WERI-Rb-1 (cell line): Measurements from ENCODE around the gene LRTM2.

ENCODE experiments used
- DNase-seq: peaks from one replicate; pipeline ENCODE4 v3.0.0-alpha.2; 2020
- H3K27ac ChIP-seq: fragments of 250-450 bp; sonication (Bioruptor Pico); 2 replicates; pipeline ENCODE4 v1.5.1; 2020; ENCODE audit warnings: mild to moderate bottlenecking, moderate library complexity
- H3K27me3 ChIP-seq: fragments of 250-450 bp; sonication (Bioruptor Pico); 2 replicates; pipeline ENCODE4 v1.5.1; 2021; ENCODE audit warnings: mild to moderate bottlenecking, low read depth, moderate library complexity; ENCODE audit not compliant: insufficient read depth, severe bottlenecking
- H3K36me3 ChIP-seq: fragments of 250-450 bp; sonication (Bioruptor Pico); 2 replicates; pipeline ENCODE4 v1.5.1; 2020; ENCODE audit warnings: mild to moderate bottlenecking, moderate library complexity
- H3K4me3 ChIP-seq: 2 replicates; pipeline ENCODE4 v1.5.1; 2011; ENCODE audit warnings: low read depth, mild to moderate bottlenecking, control low read depth, low read length
- H3K9me3 ChIP-seq: fragments of 250-450 bp; sonication (Bioruptor Pico); 2 replicates; pipeline ENCODE4 v1.5.1; 2021; ENCODE audit warnings: mild to moderate bottlenecking, moderate library complexity; ENCODE audit not compliant: severe bottlenecking
- TF ChIP-seq, protein P1 (sequence below): IDR thresholded peaks from 2 replicates; pipeline ENCODE4 v1.5.1; 2011; ENCODE audit warnings: low read depth, mild to moderate bottlenecking, control low read depth, inconsistent platforms, low read length

LRTM2 gene

GRCh38 chr12:1805441-1806081, 14.8 kb upstream of the LRTM2 start:
- Histone ChIP-seq H3K4me3 (no peak overlapping the region), H3K27me3 (no peaks in the 10 kb centered on the region), H3K27ac (no peak overlapping the region), H3K9me3 (no peaks in the 10 kb centered on the region), H3K36me3 (no peaks in the 10 kb centered on the region)
- TF ChIP-seq, protein P1, sequence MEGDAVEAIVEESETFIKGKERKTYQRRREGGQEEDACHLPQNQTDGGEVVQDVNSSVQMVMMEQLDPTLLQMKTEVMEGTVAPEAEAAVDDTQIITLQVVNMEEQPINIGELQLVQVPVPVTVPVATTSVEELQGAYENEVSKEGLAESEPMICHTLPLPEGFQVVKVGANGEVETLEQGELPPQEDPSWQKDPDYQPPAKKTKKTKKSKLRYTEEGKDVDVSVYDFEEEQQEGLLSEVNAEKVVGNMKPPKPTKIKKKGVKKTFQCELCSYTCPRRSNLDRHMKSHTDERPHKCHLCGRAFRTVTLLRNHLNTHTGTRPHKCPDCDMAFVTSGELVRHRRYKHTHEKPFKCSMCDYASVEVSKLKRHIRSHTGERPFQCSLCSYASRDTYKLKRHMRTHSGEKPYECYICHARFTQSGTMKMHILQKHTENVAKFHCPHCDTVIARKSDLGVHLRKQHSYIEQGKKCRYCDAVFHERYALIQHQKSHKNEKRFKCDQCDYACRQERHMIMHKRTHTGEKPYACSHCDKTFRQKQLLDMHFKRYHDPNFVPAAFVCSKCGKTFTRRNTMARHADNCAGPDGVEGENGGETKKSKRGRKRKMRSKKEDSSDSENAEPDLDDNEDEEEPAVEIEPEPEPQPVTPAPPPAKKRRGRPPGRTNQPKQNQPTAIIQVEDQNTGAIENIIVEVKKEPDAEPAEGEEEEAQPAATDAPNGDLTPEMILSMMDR, result no peak
- DNase-seq, result no peak

GRCh38 chr12:1806301-1807086, 13.9 kb upstream of the LRTM2 start:
- no peak overlapping the region for H3K27ac ChIP-seq
- TF ChIP-seq, protein P1, result no peak
- no peak for DNase-seq

DNA sequence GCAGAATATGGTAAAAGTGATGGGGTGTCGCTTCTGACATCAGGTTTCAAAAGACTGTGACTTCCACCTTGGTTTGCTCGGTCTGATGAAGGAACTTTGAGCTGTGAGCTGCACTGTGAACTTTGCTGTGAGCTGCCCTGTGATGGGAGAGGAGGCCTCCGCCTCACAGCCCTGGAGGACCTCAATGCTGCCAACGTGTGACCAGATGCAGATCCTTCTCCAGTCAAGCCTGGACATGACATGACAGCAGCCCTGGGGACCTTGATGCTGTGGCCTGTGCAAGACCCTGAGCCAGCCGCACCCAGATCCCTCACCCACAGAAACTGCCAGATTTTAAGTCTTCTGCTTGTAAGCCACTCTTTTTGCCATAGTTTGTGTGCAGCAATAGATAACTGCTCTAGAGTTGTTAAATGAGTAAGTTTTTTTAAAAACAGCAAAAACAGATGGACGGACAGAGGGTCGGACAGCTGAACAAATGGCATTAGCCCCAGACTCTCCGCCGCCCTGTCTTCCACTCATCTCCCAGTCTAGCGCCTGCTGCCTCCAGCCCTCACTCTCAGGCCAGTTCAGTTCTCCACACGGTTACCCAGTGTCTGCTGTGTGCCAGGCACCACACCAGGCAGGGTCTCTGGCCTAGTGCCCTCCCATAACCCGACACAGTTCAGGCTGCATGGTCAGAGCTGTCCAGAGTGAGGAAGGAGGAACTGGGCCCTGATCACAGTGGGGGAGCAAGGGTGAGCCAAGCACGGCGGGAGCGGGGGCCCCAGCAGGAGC, 13.1 kb upstream of the LRTM2 start:
- TF ChIP-seq, protein P1, result no peak
- Histone ChIP-seq H3K27ac (no peak overlapping the region), H3K27me3 (no peaks in the 10 kb centered on the region), H3K4me3 (no peak overlapping the region), H3K9me3 (no peaks in the 10 kb centered on the region), H3K36me3 (no peaks in the 10 kb centered on the region)
- no peak for DNase-seq

More at GRCh38 chr12:1806301-1807086, 13.9 kb upstream of the LRTM2 start:
- Histone ChIP-seq H3K4me3 (no peak overlapping the region), H3K27me3 (no peaks in the 10 kb centered on the region), H3K36me3 (no peaks in the 10 kb centered on the region), H3K9me3 (no peaks in the 10 kb centered on the region)

- H3K4me3 ChIP-seq, result no peak overlapping the region
- no peak overlapping the region for H3K27ac ChIP-seq
- TF ChIP-seq, protein P1, result no peak
- H3K27me3 ChIP-seq, result no peaks in the 10 kb centered on the region
- H3K9me3 ChIP-seq, result no peaks in the 10 kb centered on the region
- no peak for DNase-seq
- no peaks in the 10 kb centered on the region for H3K36me3 ChIP-seq
Observed at GRCh38 chr12:1808036-1808797, 12.1 kb upstream of the LRTM2 start.

DNA sequence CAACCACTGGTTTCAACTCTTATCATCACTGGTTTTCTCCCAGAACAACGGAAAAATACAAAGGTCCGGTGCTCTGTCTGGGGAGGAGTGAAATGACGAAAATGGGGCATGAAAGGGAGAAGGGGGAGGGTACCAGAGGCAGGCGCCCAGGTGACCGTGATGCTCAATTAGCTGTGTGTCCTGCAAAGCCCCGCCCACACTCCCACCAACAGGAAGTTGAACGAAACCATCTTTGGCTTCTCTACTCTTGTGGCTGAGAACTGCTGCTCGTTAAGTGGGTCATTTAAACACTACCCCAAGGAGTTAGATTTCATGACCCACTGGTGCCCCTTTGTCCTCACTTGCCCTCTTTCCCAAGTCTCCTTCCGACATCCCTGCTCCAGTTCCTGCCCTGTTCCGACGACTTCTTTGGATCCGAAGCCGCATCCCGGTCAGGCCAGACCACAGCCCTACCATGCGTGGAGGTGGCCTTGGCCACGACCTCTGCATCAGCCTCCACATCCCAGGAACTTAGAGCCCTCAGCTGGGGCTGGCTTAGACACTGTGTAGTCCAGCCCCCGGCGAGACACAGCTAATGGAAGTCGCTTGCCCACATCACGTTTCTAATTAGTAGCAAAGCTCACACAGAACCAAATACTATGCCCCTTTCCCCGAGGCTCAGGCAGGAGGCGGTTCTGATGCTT, 11.4 kb upstream of the LRTM2 start:
- Histone ChIP-seq H3K4me3 (no peak overlapping the region), H3K27ac (no peak overlapping the region), H3K36me3 (no peaks in the 10 kb centered on the region), H3K27me3 (no peaks in the 10 kb centered on the region), H3K9me3 (no peaks in the 10 kb centered on the region)
- TF ChIP-seq, protein P1, result no peak
- DNase-seq, result no peak
